ENCODE measurements around the gene CELA2B.
"Not testable (repeated sequence)": the region's sequence is repeated elsewhere in the genome, so short reads cannot be mapped to it uniquely, and the experiment has no call there.

CELA2B gene

GRCh38 chr1:15469361-15469760 is 6.5 kb upstream of the CELA2B start:
- DNase-seq: no peak

- DNase-seq: not testable (repeated sequence)
Observed at GRCh38 chr1:15469821-15470448, 6.0 kb upstream of the CELA2B start.

- not testable (repeated sequence) for DNase-seq
Observed at GRCh38 chr1:15471067-15471466, 4.8 kb upstream of the CELA2B start.

GRCh38 chr1:15471723-15472122 is 4.2 kb upstream of the CELA2B start:
- DNase-seq: not testable (repeated sequence)

- no peak for DNase-seq
Observed at GRCh38 chr1:15472587-15472986, 3.3 kb upstream of the CELA2B start.

GRCh38 chr1:15476927-15477326 is 1.0 kb downstream of the CELA2B start:
- no peak for DNase-seq

GRCh38 chr1:15477646-15478212 is 1.8 kb downstream of the CELA2B start:
- no peak for DNase-seq

- DNase-seq: no peak
Observed at GRCh38 chr1:15479654-15480347, 3.9 kb downstream of the CELA2B start.

- DNase-seq: not testable (repeated sequence)
Observed at GRCh38 chr1:15482455-15482854, 6.6 kb downstream of the CELA2B start.

- not testable (repeated sequence) for DNase-seq
Observed at GRCh38 chr1:15482983-15483543, 7.2 kb downstream of the CELA2B start.

GRCh38 chr1:15483971-15484370 is 8.1 kb downstream of the CELA2B start:
- no peak for DNase-seq

- not testable (repeated sequence) for DNase-seq
Observed at GRCh38 chr1:15484443-15484842, 8.5 kb downstream of the CELA2B start.

- no peak for DNase-seq
Observed at GRCh38 chr1:15485636-15486035, 9.7 kb downstream of the CELA2B start.

GRCh38 chr1:15486844-15487610 is 11.1 kb downstream of the CELA2B start:
- not testable (repeated sequence) for DNase-seq

- DNase-seq: no peak
Observed at GRCh38 chr1:15488371-15488770, 12.5 kb downstream of the CELA2B start.

GRCh38 chr1:15489052-15489736 is 13.3 kb downstream of the CELA2B start:
- no peak for DNase-seq

- DNase-seq: not testable (repeated sequence)
Observed at GRCh38 chr1:15491010-15491409, 15.1 kb downstream of the CELA2B start.

GRCh38 chr1:15492596-15492995 is 16.7 kb downstream of the CELA2B start:
- DNase-seq: no peak

- no peak for DNase-seq
Observed at GRCh38 chr1:15493869-15494390, 18.0 kb downstream of the CELA2B start.

GRCh38 chr1:15500184-15501178 is 24.6 kb downstream of the CELA2B start:
- no peak for DNase-seq
